ENCODE results near the gene RDH5. TPM values are rescaled to one million over a fixed set of nuclear protein-coding genes. Genes with fewer than 3 reads are reported as not detected.
A peak's percentile ranks its signal among the peaks of the same experiment; 100 is the strongest.

Gene RDH5
- total RNA-seq, 2 donors from 2014 or later, result 5.7 to 12.6 TPM

DNA sequence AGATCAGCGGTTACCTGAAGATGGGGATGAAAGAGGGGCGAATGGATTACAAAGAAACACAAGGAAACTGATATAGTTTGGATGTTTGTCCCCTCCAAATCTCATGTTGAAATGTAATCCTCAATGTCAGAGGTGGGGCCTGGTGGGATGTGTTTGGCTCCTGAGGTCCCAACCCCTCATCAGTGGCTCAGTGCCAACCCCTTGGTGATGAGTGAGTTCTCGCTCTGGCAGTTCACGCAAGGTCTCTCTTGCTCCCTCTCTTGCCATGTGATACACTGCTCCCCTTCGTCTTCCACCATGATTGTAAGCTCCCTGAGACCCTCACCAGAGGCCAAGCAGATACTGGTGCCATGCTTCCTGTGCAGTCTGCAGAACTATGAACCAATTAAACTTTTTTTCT, 40.5 kb upstream of the RDH5 start:
- Histone ChIP-seq H3K36me3 (no peaks in the 10 kb centered on the region), H3K9me3 (no peaks in the 10 kb centered on the region), H3K4me3 (no peak overlapping the region), H3K4me1 (replicated peaks) (no peaks in the 10 kb centered on the region), H3K27ac (no peak overlapping the region), H3K27me3 (replicated peaks; ENCODE audit: insufficient read depth) (no peaks in the 10 kb centered on the region)
- no peak for DNase-seq (ENCODE audit: low spot score)
- WGBS, result 89% methylated on average over 5 of the region's 5 CpGs
- intact Hi-C loops (cut with DNase I), result loop anchor here (1.0 kb wide), 1 partner anchor 42 kb away; no protein-coding TSS in a partner anchor
- no peak for TF ChIP-seq POLR2AphosphoS5 (IDR thresholded peaks at IDR 0.05)

DNA sequence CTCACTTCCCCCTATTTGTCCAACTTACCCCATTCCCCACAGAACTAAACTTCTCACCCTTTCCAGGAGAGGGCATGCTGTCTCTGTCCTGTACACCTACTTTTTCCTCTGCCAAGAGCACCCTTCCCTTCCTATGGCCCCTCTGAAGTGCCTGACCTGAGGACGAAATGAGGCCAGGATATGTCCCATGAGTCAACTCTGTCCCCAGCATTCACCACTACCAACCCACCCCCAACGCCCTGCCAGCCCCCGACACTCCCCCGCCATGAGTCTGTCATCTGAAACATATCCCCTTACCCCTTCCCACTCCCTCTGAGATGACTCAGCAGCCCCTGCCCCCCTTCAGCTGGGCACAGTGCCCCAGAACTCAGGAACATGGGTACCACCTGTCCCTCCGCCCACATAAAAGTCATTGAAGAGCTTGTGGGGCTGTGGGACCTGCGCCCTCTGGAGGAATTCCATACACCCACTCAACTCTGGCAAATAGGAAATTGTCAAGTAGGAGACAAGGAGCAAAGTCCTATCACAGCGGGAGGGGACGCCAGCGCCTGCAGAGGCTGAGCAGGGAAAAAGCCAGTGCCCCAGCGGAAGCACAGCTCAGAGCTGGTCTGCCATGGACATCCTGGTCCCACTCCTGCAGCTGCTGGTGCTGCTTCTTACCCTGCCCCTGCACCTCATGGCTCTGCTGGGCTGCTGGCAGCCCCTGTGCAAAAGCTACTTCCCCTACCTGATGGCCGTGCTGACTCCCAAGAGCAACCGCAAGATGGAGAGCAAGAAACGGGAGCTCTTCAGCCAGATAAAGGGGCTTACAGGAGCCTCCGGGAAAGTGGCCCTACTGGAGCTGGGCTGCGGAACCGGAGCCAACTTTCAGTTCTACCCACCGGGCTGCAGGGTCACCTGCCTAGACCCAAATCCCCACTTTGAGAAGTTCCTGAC, 38.8 kb upstream of the RDH5 start:
- TF ChIP-seq POLR2A (IDR thresholded peaks at IDR 0.05), result no peak
- TF ChIP-seq, protein P1, sequence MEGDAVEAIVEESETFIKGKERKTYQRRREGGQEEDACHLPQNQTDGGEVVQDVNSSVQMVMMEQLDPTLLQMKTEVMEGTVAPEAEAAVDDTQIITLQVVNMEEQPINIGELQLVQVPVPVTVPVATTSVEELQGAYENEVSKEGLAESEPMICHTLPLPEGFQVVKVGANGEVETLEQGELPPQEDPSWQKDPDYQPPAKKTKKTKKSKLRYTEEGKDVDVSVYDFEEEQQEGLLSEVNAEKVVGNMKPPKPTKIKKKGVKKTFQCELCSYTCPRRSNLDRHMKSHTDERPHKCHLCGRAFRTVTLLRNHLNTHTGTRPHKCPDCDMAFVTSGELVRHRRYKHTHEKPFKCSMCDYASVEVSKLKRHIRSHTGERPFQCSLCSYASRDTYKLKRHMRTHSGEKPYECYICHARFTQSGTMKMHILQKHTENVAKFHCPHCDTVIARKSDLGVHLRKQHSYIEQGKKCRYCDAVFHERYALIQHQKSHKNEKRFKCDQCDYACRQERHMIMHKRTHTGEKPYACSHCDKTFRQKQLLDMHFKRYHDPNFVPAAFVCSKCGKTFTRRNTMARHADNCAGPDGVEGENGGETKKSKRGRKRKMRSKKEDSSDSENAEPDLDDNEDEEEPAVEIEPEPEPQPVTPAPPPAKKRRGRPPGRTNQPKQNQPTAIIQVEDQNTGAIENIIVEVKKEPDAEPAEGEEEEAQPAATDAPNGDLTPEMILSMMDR (IDR thresholded peaks at IDR 0.05), result peak in 2 of 4 experiments; percentile 3 to 27
- no peak for TF ChIP-seq POLR2AphosphoS5 (IDR thresholded peaks at IDR 0.05)
- no peak overlapping the region for H3K4me3 ChIP-seq

DNA sequence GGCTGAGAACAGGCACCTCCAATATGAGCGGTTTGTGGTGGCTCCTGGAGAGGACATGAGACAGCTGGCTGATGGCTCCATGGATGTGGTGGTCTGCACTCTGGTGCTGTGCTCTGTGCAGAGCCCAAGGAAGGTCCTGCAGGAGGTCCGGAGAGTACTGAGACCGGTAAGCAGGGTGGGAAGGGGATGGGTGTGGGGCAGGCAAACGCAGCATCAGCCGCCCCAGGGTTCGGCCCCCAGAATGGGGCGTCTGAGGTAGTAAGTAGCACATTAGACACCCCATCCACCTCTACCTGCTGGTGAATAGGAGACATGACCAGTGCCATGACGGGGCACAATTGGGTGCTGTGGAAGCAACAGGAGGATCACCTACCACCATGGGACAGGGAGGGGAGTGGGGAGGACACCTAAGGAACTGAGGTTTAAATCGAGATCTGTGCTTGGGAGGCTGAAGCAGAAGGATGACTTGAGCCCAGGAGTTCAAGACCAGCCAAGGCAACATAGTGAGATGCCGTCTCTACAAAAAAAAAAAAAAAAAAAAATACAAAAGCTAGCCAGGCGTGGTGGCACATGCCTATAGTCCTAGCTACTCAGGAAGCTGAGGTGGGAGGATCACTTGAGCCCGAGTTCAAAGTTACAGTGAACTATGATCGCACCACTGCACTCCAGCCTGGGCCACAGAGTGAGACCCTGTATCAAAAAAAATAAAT, 38.0 kb upstream of the RDH5 start:
- Histone ChIP-seq H3K27me3 (replicated peaks; ENCODE audit: insufficient read depth) (peaks cover 2% of the 10 kb centered on the region), H3K9me3 (no peaks in the 10 kb centered on the region), H3K36me3 (no peaks in the 10 kb centered on the region), H3K27ac (no peak overlapping the region), H3K4me1 (replicated peaks) (no peaks in the 10 kb centered on the region), H3K4me3 (no peak overlapping the region)
- TF ChIP-seq POLR2A (IDR thresholded peaks at IDR 0.05), result no peak
- no peak for TF ChIP-seq POLR2AphosphoS5 (IDR thresholded peaks at IDR 0.05)
- TF ChIP-seq, protein P1 (IDR thresholded peaks at IDR 0.05), result no peak
- DNase-seq (ENCODE audit: low spot score), result no peak
- WGBS, result 83% methylated on average over 13 of the region's 13 CpGs
- intact Hi-C loops (cut with DNase I), result no loop called here

More for the DNA sequence above, 38.8 kb upstream of the RDH5 start:
- no peak overlapping the region for H3K27ac ChIP-seq
- no peaks in the 10 kb centered on the region for H3K9me3 ChIP-seq
- no peaks in the 10 kb centered on the region for H3K4me1 ChIP-seq (replicated peaks)
- WGBS, result 16% methylated on average over 17 of the region's 17 CpGs
- no peaks in the 10 kb centered on the region for H3K36me3 ChIP-seq
- H3K27me3 ChIP-seq (replicated peaks; ENCODE audit: insufficient read depth), result peaks cover 2% of the 10 kb centered on the region
- intact Hi-C loops (cut with DNase I), result no loop called here
- DNase-seq (ENCODE audit: low spot score), result no peak

DNA sequence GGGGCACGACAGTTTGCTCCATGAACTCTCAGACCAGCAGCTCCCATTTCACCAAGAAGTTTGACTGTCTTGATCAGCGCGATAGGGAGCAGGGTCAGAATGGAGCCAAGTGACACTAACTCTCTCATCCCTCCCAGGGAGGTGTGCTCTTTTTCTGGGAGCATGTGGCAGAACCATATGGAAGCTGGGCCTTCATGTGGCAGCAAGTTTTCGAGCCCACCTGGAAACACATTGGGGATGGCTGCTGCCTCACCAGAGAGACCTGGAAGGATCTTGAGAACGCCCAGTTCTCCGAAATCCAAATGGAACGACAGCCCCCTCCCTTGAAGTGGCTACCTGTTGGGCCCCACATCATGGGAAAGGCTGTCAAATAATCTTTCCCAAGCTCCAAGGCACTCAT, 36.5 kb upstream of the RDH5 start:
- DNase-seq (ENCODE audit: low spot score), result no peak
- TF ChIP-seq, protein P1 (IDR thresholded peaks at IDR 0.05), result no peak
- TF ChIP-seq POLR2AphosphoS5 (IDR thresholded peaks at IDR 0.05) (no peak), POLR2A (IDR thresholded peaks at IDR 0.05) (no peak)
- Histone ChIP-seq H3K4me3 (no peak overlapping the region), H3K27me3 (replicated peaks; ENCODE audit: insufficient read depth) (peaks cover 2% of the 10 kb centered on the region), H3K4me1 (replicated peaks) (no peaks in the 10 kb centered on the region), H3K27ac (no peak overlapping the region), H3K9me3 (no peaks in the 10 kb centered on the region), H3K36me3 (no peaks in the 10 kb centered on the region)
- intact Hi-C loops (cut with DNase I), result no loop called here
- 94% methylated on average over 7 of the region's 7 CpGs for WGBS

DNA sequence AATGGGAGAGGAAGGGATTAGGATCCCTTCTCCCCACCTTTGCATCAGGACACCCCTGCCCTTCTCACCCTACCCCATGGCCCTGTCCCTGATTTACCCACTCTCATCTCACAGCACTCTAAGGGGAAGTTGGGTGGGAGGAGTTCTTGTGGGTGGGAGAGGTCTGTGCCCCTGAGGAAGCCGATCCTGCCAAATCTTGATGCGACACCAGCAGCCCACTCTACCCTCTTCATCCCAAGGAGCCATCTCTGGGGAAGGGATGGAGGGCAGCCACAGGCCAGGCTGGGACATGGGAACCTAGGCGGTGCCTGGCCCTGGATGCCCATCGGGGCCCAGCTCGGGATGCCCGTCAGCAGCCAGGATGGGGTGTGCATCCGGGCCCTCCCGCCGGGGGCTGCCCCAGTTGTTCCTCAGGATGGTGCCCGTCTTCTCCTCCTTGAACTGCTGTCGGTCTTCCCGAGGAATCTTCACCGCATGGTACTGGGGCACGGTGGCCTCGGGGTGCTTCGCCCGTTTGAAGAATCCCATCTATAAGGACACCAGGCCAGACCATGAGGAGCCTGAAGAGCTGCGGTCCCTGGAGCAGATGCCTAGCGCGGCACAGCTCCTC, 35.3 kb upstream of the RDH5 start:
- 96% methylated on average over 16 of the region's 20 CpGs for WGBS
- Histone ChIP-seq H3K4me1 (replicated peaks) (no peaks in the 10 kb centered on the region), H3K9me3 (no peaks in the 10 kb centered on the region), H3K27me3 (replicated peaks; ENCODE audit: insufficient read depth) (peaks cover 2% of the 10 kb centered on the region), H3K4me3 (no peak overlapping the region), H3K27ac (no peak overlapping the region), H3K36me3 (no peaks in the 10 kb centered on the region)
- no peak for DNase-seq (ENCODE audit: low spot score)
- TF ChIP-seq POLR2A (IDR thresholded peaks at IDR 0.05) (no peak), POLR2AphosphoS5 (IDR thresholded peaks at IDR 0.05) (no peak)
- TF ChIP-seq, protein P1 (IDR thresholded peaks at IDR 0.05), result no peak
- intact Hi-C loops (cut with DNase I), result no loop called here
